Activated CD8-positive, alpha-beta memory T cell treated with anti-CD3 and anti-CD28 coated beads, Interleukin-2, amount 50 U/mL, for 48 hours (primary cell): ENCODE measurements around the gene LIG3.
"Not testable (repeated sequence)": the region's sequence is repeated elsewhere in the genome, so short reads cannot be mapped to it uniquely, and the experiment has no call there.

Experiments
- DNase-seq: peaks from one replicate; pipeline ENCODE4 v3.0.0-alpha.2; 2020

LIG3 gene

DNA sequence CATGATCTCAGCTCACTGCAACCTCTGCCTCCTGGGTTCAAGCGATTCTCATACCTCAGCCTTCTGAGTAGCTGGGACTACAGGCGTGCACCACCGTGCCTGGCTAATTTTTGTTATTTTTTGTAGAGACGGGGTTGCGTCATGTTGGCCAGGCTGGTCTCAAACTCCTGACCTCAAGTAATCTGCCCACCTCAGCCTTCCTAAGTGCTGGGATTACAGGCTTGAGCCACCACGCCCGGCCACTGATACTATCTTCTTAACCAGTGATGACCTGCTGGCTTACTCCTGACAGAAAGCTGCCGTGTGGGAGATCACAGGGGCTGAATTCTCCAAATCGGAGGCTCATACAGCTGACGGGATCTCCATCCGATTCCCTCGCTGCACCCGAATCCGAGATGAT, 20.7 kb downstream of the LIG3 start:
- not testable (repeated sequence) for DNase-seq

GRCh38 chr17:35001549-35001948, 21.2 kb downstream of the LIG3 start:
- no peak for DNase-seq

GRCh38 chr17:35002876-35003551, 22.7 kb downstream of the LIG3 start:
- no peak for DNase-seq

GRCh38 chr17:35003778-35004177, 23.5 kb downstream of the LIG3 start:
- DNase-seq = no peak

DNA sequence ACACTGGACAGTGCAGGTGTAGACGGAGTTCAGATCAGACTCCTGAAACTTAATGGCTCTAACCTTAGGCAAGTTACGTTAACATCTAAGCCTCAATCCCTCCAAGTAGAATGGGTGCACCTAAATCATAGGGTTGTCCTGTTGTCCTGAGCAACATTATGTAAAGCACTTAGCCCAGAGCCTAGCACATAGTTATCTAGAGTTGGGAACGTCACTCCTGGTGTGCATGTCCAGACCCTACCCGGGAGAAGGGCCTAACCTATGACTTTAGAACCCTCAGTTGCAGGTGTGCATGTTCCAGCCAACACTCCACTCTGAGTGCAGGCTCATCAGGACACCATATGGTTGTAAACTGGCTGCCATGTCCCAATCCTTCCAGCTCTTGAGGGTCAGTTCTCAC, 26.0 kb downstream of the LIG3 start:
- DNase-seq = no peak

DNA sequence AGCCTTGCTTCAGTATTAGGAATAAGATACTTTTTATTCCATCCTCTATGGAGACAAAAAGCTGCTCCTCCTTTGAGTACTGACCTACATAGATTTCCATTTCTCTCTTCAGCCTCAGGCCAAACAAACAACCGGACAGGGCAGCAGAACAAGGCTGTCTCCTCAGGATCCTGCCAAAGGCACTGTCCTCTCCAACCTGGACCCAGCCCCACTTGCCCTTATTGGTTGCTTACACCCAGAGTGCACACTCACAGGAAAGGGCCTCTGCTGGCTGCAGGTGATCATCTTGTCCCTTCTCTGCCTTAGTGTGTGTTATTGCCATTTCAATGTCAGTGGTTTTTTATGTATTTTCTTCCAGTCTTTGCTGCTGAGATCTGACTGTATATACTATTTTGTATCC, 26.6 kb downstream of the LIG3 start:
- no peak for DNase-seq

DNA sequence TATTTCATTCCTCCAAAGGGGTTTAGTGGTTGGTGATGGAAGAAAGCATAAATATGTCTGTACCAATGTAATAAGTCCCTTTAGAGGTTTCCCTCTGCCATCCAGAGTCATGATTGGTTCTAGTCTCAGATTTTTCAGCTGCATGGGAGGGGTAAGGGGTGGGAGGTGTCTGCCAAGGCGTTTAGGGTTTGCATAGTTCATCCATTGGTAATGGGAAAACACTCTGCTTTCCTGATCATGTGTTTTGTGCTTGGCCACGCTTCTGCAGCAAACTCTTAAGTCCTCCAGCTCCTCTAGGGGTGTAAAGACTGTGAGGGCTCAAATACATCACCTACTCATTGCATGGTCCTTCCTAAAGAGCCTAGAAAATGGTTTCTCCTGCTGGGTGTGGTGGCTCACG, 29.8 kb downstream of the LIG3 start:
- DNase-seq = no peak

GRCh38 chr17:35011671-35012216, 31.4 kb downstream of the LIG3 start:
- no peak for DNase-seq

- no peak for DNase-seq
Observed at GRCh38 chr17:35016369-35016768, 36.1 kb downstream of the LIG3 start.

DNA sequence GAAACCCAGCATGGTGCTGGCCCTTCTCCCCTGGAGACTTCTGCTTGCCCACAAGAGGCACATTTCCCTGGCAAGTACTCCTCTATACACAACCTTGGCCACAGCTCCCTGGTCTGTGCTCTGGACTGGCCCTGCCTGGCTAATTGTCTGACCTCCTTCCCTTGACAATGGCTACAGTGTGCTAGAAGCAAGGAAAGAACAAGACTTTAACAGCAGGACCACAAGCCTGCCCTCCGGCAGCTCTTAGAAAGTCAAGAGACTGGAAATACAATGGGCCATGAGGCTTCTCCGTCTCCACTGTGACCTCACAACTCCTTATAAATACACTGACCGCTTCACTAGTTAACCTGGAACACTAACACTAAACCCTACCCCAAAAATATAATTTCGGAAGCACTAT, 36.7 kb downstream of the LIG3 start:
- no peak for DNase-seq

DNA sequence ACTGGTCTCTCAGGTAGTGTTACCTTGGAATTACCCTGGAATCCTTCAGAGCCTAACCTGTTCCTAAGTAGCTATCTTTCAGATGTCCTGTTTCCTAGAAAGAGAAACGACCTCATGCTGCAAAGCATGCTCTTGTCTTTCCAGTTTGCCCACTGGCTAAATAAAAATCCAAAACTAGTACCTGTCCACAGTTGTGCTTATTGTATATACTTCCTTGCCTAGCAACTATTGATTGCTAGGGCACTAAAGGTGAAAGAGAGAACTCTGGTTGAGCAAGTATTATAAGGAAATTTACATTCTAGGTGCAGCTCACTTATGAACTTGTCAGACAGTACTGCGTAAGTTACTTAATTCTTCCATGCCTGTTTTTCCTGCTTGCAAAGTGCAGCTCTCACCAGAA, 38.5 kb downstream of the LIG3 start:
- DNase-seq = no peak

- no peak for DNase-seq
Observed at GRCh38 chr17:35019386-35020179, 39.3 kb downstream of the LIG3 start.

GRCh38 chr17:35021520-35022380, 41.4 kb downstream of the LIG3 start:
- no peak for DNase-seq

DNA sequence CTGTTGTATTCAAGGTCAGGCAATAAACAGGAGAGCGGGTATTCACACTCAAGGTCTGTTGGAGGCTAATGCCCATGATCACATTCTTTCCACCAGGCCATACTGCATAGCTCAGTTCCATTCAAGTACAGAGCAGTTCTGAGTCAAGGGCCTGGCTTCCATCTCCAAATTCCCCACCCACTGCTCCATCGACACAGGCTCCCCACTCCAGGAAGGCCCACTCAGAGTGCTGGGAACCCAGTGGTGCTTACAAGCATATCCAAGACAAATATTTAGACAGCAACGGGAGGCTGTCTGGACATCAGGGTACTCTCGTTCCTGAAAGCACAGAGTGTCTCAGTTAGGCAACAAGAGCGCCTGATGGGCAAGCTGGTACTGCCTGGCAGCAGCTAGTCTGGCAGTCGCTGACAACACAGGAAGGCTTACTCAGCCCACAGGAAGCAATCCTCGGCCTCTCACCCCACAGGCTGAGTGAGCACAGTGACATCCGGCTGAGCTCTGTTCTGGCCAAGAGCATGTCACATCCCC, 42.3 kb downstream of the LIG3 start:
- peak; percentile 83 for DNase-seq

DNA sequence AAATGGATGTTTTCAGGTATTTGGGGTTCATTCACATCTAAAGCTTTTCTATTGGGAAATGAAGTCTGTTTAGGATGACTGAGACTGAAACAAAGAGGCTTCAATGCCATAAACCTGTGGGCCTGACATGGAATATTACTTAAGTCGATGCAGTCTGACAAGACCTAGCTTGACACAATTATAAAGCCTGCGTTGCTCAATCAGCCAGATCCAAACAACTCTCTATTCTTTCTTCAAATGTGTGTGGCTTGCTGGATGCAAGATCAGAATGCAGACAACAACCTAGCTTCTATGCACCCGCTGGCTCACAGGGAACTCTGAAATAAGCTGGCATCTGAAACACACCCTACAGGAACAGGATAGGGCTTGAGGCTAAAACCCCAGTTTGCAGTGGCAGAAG, 43.2 kb downstream of the LIG3 start:
- DNase-seq = no peak

DNA sequence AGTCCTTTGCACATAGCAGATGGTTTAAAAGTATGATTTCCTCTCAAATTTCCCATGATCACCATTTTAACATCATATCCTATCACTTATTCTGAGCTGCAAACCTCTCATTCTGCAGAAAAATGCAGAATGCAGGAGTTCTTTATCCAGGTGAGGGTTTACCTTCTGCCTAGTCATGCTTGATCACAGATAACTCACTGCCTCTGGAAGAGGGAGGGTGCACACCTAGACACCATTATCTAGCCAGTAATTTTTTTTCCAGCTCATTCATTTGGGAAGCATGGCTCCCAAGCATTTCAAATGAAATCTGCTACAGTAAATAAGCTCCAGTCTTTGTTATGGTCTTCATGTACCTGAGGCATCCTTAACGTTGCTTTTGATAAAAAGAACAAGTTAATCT, 45.2 kb downstream of the LIG3 start:
- DNase-seq = no peak

GRCh38 chr17:35028097-35028496, 47.8 kb downstream of the LIG3 start:
- not testable (repeated sequence) for DNase-seq

- no peak for DNase-seq
Observed at GRCh38 chr17:35028531-35029262, 48.4 kb downstream of the LIG3 start.

DNA sequence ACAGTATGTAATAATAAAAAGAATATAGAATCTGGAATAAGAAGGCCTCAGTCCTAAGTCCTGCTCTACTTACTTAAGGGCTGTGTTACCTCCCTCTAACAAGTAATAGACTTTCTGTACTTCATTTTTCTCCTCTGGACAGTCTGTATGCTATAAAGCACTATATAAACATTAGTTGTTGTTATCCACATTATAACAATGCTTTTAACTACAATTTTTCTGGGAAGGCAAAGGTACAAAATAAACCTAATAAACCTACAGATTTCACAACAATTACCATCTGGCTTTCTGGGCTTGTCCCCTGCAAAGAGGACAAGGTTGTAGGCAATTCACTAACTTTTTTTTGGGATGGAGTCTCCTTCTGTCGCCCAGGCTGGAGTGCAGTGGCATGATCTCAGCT, 50.5 kb downstream of the LIG3 start:
- DNase-seq = no peak

DNA sequence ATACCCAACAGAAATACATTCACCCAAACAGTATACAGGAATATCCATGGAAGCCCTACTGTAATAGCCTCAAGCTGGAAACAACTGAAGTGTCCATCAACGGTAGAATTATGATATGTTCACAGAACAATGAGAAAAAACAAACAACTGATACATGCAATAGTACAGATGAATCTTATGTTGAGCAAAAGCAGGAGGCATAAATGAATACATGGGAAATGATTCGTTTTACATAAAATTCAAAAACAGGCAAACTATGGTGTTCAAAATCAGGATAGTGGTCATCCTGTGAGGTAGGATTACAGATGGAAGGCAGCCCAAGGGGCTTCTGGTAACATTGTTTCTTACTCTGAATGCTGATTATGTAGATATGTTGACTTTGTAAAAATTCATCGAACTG, 58.1 kb downstream of the LIG3 start:
- DNase-seq = no peak

DNA sequence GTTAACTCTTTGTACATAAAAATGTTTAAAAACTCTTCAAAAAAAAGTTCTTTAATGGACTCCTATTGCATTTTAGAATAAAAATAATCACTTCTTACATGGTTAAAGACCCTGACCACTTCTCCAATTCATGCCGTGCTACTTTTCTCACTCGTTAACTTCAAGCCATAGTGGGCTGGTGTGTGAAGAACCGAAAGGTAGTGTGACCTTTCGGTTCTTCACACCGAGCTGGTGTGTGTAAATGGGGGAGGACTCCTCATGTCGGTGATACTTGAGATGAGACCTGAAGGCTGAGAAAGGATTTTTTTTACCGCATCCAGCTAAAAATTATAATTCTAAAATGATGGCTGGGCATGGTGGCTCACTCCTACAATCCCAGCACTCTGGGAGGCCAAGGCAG, 61.1 kb downstream of the LIG3 start:
- no peak for DNase-seq

DNA sequence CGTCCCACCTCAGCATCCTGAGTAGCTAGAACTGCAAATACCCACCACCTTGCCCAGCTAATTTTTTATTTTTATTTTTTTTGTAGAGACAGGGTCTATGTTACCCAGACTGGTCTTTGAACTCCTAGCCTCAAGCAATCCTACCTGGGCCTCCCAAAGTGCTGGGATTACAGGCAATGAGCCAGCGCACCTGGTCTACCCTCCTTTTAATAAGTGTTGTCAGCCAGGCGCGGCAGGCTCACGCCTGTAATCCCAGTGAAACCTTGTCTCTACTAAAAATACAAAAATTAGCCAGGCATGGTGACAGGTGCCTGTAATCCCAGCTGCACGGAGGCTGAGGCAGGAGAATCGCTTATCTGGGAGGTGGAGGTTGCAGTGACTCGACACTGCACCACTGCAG, 63.9 kb downstream of the LIG3 start:
- no peak for DNase-seq
